Kidney epithelial cell (primary cell): ENCODE data around the gene MAGI1. TPM values are rescaled to one million over a fixed set of nuclear protein-coding genes. Genes with fewer than 3 reads are reported as not detected.

Source experiments
- DNase-seq: peaks from one replicate; pipeline ENCODE4 v3.0.0-alpha.2; 2010; ENCODE audit warnings: low read depth
- H3K27me3 ChIP-seq: 2 replicates; pipeline ENCODE4 v1.6.0; 2011; ENCODE audit warnings: low read length; ENCODE audit not compliant: control insufficient read depth, insufficient read depth
- H3K36me3 ChIP-seq: 2 replicates; pipeline ENCODE4 v1.5.1; 2011; ENCODE audit warnings: low read length; ENCODE audit not compliant: control insufficient read depth, insufficient read depth
- H3K4me3 ChIP-seq: 2 replicates; pipeline ENCODE4 v1.5.1; 2011; ENCODE audit warnings: low read depth, mild to moderate bottlenecking, control low read depth, low read length
- total RNA-seq: library from RNA; depleted of rRNA; stranded (reverse); fragments of >200 nt; gene quantifications from 2 replicates; pipeline ENCODE4 v1.2.3, GENCODE V29; 2015
- TF ChIP-seq, protein P1 (sequence below): IDR thresholded peaks from 2 replicates; pipeline ENCODE4 v1.5.1; 2011; ENCODE audit warnings: mild to moderate bottlenecking, moderate library complexity, low read length, control low read depth, inconsistent platforms; ENCODE audit not compliant: insufficient read depth, poor library complexity, severe bottlenecking

The MAGI1 gene
- total RNA-seq, 1 donor from 2014 or later, result 15.8 TPM

GRCh38 chr3:65742914-65743313 lies 295.8 kb downstream of the MAGI1 start:
- H3K27me3 ChIP-seq, result no peaks in the 10 kb centered on the region
- DNase-seq, result no peak
- H3K4me3 ChIP-seq, result no peak overlapping the region
- H3K36me3 ChIP-seq, result no peaks in the 10 kb centered on the region
- TF ChIP-seq, protein P1, sequence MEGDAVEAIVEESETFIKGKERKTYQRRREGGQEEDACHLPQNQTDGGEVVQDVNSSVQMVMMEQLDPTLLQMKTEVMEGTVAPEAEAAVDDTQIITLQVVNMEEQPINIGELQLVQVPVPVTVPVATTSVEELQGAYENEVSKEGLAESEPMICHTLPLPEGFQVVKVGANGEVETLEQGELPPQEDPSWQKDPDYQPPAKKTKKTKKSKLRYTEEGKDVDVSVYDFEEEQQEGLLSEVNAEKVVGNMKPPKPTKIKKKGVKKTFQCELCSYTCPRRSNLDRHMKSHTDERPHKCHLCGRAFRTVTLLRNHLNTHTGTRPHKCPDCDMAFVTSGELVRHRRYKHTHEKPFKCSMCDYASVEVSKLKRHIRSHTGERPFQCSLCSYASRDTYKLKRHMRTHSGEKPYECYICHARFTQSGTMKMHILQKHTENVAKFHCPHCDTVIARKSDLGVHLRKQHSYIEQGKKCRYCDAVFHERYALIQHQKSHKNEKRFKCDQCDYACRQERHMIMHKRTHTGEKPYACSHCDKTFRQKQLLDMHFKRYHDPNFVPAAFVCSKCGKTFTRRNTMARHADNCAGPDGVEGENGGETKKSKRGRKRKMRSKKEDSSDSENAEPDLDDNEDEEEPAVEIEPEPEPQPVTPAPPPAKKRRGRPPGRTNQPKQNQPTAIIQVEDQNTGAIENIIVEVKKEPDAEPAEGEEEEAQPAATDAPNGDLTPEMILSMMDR, result no peak

DNA sequence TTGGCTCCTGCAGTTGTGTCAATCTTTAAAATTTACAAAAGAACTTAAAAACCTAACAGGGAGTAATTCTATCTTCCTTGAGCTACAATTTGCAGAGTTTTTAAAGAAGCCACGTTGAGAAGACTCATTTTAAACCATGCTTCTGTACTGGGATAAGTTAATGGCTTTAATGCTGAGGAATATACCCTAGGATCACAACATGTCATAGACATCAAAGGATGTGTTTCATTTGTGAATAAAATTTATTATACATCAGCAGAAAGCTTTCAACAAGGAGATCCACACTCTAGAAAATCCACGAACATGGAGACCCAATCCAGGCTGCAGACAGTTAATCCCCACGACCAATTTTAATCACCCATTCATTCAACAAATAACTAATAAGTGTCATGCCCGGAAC lies 297.2 kb downstream of the MAGI1 start:
- Histone ChIP-seq H3K27me3 (no peaks in the 10 kb centered on the region), H3K4me3 (no peak overlapping the region), H3K36me3 (no peaks in the 10 kb centered on the region)
- TF ChIP-seq, protein P1, result no peak
- no peak for DNase-seq

- DNase-seq, result no peak
- no peak overlapping the region for H3K4me3 ChIP-seq
Observed at GRCh38 chr3:65739901-65740541, 298.7 kb downstream of the MAGI1 start.

DNA sequence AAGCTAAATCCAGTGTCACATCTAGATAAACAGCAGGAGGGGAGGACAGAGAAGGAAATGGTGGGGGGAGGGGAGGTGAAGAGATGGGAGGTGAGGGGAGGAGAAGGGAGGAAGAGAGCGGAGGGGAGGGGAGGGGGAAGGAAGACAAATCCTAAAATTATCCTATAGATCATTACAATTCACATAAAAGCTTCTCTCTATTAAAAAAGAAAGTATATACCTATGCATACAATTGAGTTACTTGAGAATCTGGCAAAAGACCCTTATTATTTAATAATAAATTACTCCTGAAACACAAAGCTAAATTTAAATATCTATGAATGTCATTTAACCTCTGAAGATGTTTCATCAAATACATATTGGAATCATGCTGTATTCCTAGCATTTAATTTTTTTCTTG lies 303.9 kb downstream of the MAGI1 start:
- no peak overlapping the region for H3K4me3 ChIP-seq
- no peaks in the 10 kb centered on the region for H3K36me3 ChIP-seq
- no peak for DNase-seq
- TF ChIP-seq, protein P1, result no peak
- no peaks in the 10 kb centered on the region for H3K27me3 ChIP-seq

More at GRCh38 chr3:65739901-65740541, 298.7 kb downstream of the MAGI1 start:
- TF ChIP-seq, protein P1, result no peak
- no peaks in the 10 kb centered on the region for H3K27me3 ChIP-seq
- H3K36me3 ChIP-seq, result no peaks in the 10 kb centered on the region

- H3K27me3 ChIP-seq, result no peaks in the 10 kb centered on the region
- no peaks in the 10 kb centered on the region for H3K36me3 ChIP-seq
- TF ChIP-seq, protein P1, result no peak
- no peak for DNase-seq
- H3K4me3 ChIP-seq, result no peak overlapping the region
Observed at GRCh38 chr3:65734382-65734781, 304.3 kb downstream of the MAGI1 start.

- no peaks in the 10 kb centered on the region for H3K27me3 ChIP-seq
- DNase-seq, result no peak
- H3K36me3 ChIP-seq, result no peaks in the 10 kb centered on the region
- TF ChIP-seq, protein P1, result no peak
- H3K4me3 ChIP-seq, result no peak overlapping the region
Observed at GRCh38 chr3:65733459-65733858, 305.3 kb downstream of the MAGI1 start.
